Anterior cingulate cortex (tissue), 58 donors: ENCODE data around the gene MEGF10.
"Not testable (repeated sequence)": the region's sequence is repeated elsewhere in the genome, so short reads cannot be mapped to it uniquely, and the experiment has no call there.

Experiments
- DNase-seq, 58 donors: peaks; one replicate each; lab custom pipeline; 2025; lab: John Stamatoyannopoulos, UW

The MEGF10 gene

GRCh38 chr5:127297348-127298035, 6.9 kb downstream of the MEGF10 start:
- DNase-seq = no peak

DNA sequence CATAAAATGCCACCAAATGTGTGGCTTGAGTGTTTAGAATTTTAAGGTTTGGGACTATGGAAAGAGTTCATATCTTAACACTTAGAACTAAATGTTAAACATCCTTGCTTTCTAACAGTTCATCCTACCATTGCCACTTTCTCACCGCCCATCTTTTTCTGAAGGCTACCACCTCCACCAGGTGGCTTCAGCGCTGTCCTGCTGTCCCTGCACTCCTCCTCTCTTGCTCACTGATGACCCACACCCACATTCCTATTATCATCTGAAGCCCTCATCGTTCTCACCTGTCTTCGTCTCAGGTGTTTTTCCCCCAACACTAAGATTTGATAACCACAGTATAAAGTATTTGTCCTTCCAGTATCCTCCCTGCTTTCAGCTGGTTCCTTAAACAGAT, 7.4 kb downstream of the MEGF10 start:
- DNase-seq = no peak

GRCh38 chr5:127298656-127299055, 8.1 kb downstream of the MEGF10 start:
- DNase-seq = peak in 55 of 58 donors; percentile 18 to 93 (median 69)

DNA sequence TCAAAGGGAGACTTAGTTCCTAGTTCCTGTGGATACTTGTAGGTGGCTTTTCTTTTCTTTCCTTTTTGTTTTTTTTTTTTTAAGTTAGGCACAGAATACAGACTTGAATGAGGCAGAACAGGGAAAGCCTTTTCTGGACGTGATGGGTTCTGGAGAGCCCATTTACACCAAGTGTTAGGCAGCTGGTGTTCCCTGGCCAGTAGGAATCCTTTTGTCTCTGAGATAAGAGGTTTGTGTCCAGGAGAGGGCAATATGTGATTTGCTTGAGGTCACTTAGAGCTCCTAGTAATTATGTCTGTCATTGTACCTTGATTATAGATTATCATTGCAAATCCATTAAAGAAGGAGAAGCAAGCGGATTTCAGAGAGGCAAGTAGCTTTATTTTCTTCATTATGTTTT, 9.1 kb downstream of the MEGF10 start:
- DNase-seq = peak in 6 of 58 donors; percentile 12 to 69 (median 28)

DNA sequence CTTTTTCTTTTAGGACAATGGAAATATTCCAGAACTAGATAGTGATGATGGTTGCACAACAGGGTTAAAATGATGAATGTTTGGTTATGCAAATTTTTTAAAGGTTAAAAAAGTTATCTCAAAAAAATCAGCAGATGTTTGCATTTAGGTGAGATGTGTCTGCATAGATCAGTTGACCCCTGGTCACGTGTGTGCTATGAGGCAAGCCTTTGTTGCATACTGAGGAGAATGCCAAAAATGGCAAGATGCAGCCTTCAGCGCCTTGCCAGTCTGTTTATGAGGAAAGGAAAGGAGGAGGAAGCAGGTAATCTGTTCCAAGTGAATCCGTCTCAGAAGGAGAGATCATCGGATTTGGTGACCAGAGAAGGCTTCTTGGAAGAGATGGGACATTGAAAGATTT, 11.9 kb downstream of the MEGF10 start:
- no peak for DNase-seq

GRCh38 chr5:127303404-127303803, 12.8 kb downstream of the MEGF10 start:
- no peak for DNase-seq

- peak in 20 of 58 donors; percentile 21 to 62 (median 48) for DNase-seq
Measured at GRCh38 chr5:127305493-127305892, 14.9 kb downstream of the MEGF10 start.

- no peak for DNase-seq
Measured at GRCh38 chr5:127306036-127306435, 15.4 kb downstream of the MEGF10 start.

DNA sequence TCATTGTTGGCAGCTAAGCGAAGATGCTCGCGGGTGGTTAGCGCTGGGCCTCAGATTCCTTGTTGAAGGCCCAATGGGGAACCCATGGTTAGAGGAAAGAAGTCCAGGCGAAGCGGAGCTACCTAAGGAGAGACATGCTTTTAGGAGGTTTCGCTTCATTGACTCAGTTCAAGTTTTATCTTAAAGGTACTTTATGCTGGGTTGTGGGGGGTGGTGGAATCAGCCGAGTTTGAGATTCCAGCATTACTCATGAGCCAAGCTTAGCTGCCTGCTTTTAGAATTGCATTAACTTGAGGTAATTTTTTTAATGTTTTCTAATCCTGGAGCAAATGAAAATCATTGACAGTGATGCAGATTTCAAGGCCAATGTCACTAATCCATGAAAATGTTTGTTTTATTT, 16.1 kb downstream of the MEGF10 start:
- peak in 1 of 58 donors; percentile 6 for DNase-seq

GRCh38 chr5:127307868-127308267, 17.3 kb downstream of the MEGF10 start:
- DNase-seq = no peak

- DNase-seq = not testable (repeated sequence)
Measured at GRCh38 chr5:127308325-127308724, 17.7 kb downstream of the MEGF10 start.

DNA sequence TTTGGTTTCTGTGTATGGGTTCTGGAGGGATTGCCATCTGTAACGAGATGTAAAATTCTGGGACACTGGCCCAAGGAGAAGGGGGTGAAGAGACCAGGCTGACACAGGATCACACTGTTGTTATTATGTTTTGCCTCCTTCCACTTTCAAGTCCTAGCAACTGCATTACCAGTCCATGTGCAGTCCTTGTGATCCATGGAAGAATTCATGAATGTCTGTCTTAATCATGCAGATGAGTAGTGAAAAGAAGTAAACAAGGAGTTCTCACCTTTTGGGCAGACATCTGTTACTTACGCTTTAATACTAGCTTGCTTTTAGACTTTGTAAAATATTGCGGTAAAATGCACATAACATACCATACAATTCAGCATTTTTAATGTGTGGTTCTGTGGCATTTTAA, 18.3 kb downstream of the MEGF10 start:
- DNase-seq = no peak

GRCh38 chr5:127311349-127311748, 20.8 kb downstream of the MEGF10 start:
- DNase-seq = no peak

DNA sequence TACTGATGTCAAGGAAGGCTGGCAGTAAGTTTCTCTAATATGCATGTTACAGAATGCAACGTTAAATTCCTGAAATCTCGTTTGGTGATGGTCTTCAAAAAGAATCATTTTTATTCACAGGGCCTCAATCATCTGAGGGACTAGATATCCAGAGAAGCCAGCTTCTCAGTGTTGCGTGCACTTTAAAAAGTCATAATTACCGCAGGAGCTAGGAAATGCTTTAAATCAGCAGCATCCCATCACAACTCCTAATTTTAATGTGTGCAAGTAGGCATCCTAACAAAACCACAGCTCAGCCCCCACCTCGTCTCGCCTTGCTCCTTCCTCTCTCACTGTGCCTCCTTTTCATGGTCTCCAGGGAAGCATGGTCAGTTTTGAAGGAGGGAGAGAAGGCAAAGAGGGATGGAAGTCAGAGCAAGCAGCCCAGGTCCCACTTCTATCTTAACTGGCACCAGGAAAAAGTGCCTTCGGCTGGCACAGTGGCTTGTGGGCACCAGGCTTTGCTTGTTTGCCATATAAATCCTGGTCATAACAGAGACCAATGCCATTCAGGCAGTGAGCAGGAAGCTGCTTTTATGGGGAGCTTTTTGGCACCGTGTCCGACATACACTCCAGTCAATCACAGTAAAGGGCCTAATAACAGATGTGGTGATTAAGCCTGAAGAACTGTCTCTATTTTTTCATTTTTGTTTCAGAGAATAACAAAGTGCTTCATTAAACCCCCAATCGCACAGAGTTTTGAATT, 21.4 kb downstream of the MEGF10 start:
- peak in 3 of 58 donors; percentile 9 to 66 (median 57) for DNase-seq

- no peak for DNase-seq
Measured at GRCh38 chr5:127313379-127313778, 22.8 kb downstream of the MEGF10 start.

- peak in 23 of 58 donors; percentile 4 to 56 (median 27) for DNase-seq
Measured at GRCh38 chr5:127313847-127314473, 23.4 kb downstream of the MEGF10 start.

DNA sequence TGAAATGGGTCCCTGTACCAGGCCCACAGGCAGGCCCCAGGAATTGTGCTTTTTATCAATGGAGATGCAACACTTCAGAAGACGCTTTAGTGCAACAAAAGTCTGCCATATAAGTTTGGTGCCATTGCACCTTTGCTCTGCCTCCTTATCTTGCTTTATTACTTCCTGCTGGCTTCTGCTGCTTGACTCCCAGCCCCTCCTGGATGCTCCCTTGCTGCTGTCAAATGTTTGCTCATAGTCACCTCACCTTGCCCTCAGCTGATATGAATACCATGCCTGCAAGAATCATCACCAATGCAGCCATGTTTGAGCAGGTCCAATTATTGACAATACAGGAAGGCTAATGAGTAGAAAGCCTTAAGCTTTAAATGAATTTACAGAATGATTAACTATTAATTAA, 25.4 kb downstream of the MEGF10 start:
- no peak for DNase-seq

- DNase-seq = not testable (repeated sequence)
Measured at GRCh38 chr5:127317385-127317784, 26.8 kb downstream of the MEGF10 start.

- DNase-seq = no peak
Measured at GRCh38 chr5:127320032-127320965, 29.7 kb downstream of the MEGF10 start.

- DNase-seq = no peak
Measured at GRCh38 chr5:127321465-127321864, 30.9 kb downstream of the MEGF10 start.
